Fibroblast of villous mesenchyme (primary cell): ENCODE measurements around the gene PDGFRB. TPM values are rescaled to one million over a fixed set of nuclear protein-coding genes. Genes with fewer than 3 reads are reported as not detected.

ENCODE experiments used
- DNase-seq: peaks from one replicate; pipeline ENCODE4 v3.0.0-alpha.2; 2010; ENCODE audit warnings: low read depth
- H3K4me3 ChIP-seq: 2 replicates; pipeline ENCODE4 v1.5.1; 2011; ENCODE audit warnings: low read depth, mild to moderate bottlenecking, low read length
- CTCF ChIP-seq: IDR thresholded peaks from 2 replicates; pipeline ENCODE4 v1.5.1; 2012; ENCODE audit warnings: low read depth, mild to moderate bottlenecking, low read length; ENCODE audit not compliant: insufficient read depth
- total RNA-seq: library from RNA; depleted of rRNA; stranded (reverse); fragments of >200 nt; gene quantifications from 2 replicates; pipeline ENCODE4 v1.2.3, GENCODE V29; 2012

PDGFRB gene
- total RNA-seq, 1 donor, result 341 TPM

DNA sequence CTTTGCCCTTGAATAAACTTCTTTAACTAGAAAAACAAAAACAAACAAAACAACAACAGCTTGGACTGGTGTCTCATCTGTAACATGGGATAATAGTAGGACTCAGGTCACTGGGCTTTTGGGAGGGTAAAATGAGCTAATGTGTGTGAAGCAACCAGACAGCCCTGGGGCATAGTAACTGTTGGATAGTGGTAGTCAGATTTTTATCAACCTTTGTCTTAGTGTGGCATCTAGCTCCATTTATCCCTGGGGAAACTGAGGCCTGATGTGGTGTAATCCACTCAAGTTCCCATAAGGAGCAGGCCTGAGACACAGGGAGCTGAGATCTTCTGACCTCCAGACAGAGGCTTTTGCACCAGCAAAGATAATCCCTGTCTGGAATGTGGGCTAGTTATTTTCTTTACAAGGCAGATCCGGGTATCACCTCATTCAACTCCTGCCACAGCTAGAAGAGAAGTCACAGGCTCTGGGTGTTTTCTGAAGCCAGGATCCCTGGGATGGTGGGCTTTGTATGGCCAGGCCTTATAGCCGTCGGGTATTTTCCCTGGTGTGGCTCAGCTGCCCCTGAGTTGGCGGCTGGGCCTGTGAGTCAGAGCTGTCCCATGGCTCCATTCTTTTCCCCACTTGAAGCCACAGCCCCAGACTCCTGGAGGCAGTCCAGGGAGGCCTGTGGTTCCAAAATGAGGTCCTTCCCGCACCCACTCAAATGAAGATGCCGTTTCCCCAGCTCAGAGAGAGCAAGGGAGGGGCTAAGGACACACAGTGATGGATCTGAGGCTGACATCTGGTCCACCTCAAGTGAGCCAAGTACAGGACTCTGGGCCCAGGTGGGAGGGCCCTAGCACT, 43.2 kb downstream of the PDGFRB start:
- no peak overlapping the region for H3K4me3 ChIP-seq
- no peak for TF ChIP-seq CTCF
- peak; percentile 96 for DNase-seq

- no peak for TF ChIP-seq CTCF
- no peak overlapping the region for H3K4me3 ChIP-seq
- DNase-seq, result no peak
These were observed 44.5 kb downstream of the PDGFRB start for GRCh38 chr5:150111122-150111521.

- H3K4me3 ChIP-seq, result no peak overlapping the region
- no peak for DNase-seq
- TF ChIP-seq CTCF, result no peak
These were observed 45.7 kb downstream of the PDGFRB start for GRCh38 chr5:150109921-150110320.

- H3K4me3 ChIP-seq, result no peak overlapping the region
- DNase-seq, result no peak
- TF ChIP-seq CTCF, result no peak
These were observed 46.7 kb downstream of the PDGFRB start for GRCh38 chr5:150108711-150109514.

- TF ChIP-seq CTCF, result no peak
- no peak overlapping the region for H3K4me3 ChIP-seq
- DNase-seq, result peak; percentile 95
These were observed 47.7 kb downstream of the PDGFRB start for GRCh38 chr5:150107909-150108447.

GRCh38 chr5:150106674-150107426, 48.8 kb downstream of the PDGFRB start:
- TF ChIP-seq CTCF, result no peak
- no peak overlapping the region for H3K4me3 ChIP-seq
- DNase-seq, result no peak
